Liver (tissue), 9 donors: ENCODE results near the gene HTATSF1. TPM values are rescaled to one million over a fixed set of nuclear protein-coding genes. Genes with fewer than 3 reads are reported as not detected.

Source experiments
- DNase-seq: peaks from one replicate; pipeline ENCODE4 v3.0.0-alpha.2; 2017; ENCODE audit warnings: low spot score
- H3K27ac ChIP-seq, 2 donors: one replicate each; pipeline ENCODE4 v1.7.0; 2013; ENCODE audit warnings: inconsistent platforms in 2 of 2, low read length in 2 of 2, control low read depth in 1 of 2, low read depth in 1 of 2, mild to moderate bottlenecking in 1 of 2
- H3K27me3 ChIP-seq, 4 donors: one replicate each; pipeline versions ENCODE4 v1.6.1 to v1.7.0; 2013; ENCODE audit warnings: low read length in 3 of 4, inconsistent platforms in 1 of 4, mild to moderate bottlenecking in 1 of 4, moderate library complexity in 1 of 4; ENCODE audit not compliant: control insufficient read depth in 4 of 4, insufficient read depth in 4 of 4
- H3K36me3 ChIP-seq, 4 donors: one replicate each; pipeline versions ENCODE4 v1.6.1 to v1.7.0; 2013; ENCODE audit warnings: low read length in 3 of 4, mild to moderate bottlenecking in 3 of 4, low read depth in 1 of 4, moderate library complexity in 1 of 4; ENCODE audit not compliant: control insufficient read depth in 4 of 4, insufficient read depth in 3 of 4
- H3K4me1 ChIP-seq, 4 donors: one replicate each; pipeline versions ENCODE4 v1.6.1 to v1.7.0; 2013; ENCODE audit warnings: low read length in 3 of 4, mild to moderate bottlenecking in 3 of 4, moderate library complexity in 1 of 4; ENCODE audit not compliant: control insufficient read depth in 4 of 4, insufficient read depth in 4 of 4
- H3K4me3 ChIP-seq, 3 donors: one replicate each; pipeline versions ENCODE4 v1.6.1 to v1.7.0; 2013; ENCODE audit warnings: low read length in 3 of 3, control low read depth in 1 of 3, low read depth in 1 of 3, mild to moderate bottlenecking in 1 of 3
- H3K9ac ChIP-seq, 2 donors: one replicate each; pipeline ENCODE4 v1.7.0; 2013; ENCODE audit warnings: low read length in 2 of 2, mild to moderate bottlenecking in 2 of 2, moderate library complexity in 2 of 2, control low read depth in 1 of 2, low read depth in 1 of 2
- H3K9me3 ChIP-seq, 4 donors: one replicate each; pipeline versions ENCODE4 v1.6.1 to v1.7.0; 2013; ENCODE audit warnings: low read length in 3 of 4; ENCODE audit not compliant: control insufficient read depth in 4 of 4
- EGR1 ChIP-seq, 2 donors: IDR thresholded peaks; 2 replicates each; pipeline ENCODE4 v1.6.1; 2016 to 2018; ENCODE audit warnings: antibody characterized with exemption in 2 of 2, low read depth in 2 of 2
- FOXA1 ChIP-seq: IDR thresholded peaks from 2 replicates; pipeline ENCODE4 v1.6.1; 2016; ENCODE audit warnings: antibody characterized with exemption
- FOXA2 ChIP-seq: IDR thresholded peaks from 2 replicates; pipeline ENCODE4 v1.6.1; 2016; ENCODE audit warnings: antibody characterized with exemption
- GABPA ChIP-seq, 2 donors: IDR thresholded peaks in 1 of 2; conservative IDR thresholded peaks in 1 of 2; 2 replicates each; pipeline ENCODE4 v1.6.1; 2016; ENCODE audit warnings: antibody characterized with exemption in 2 of 2, mild to moderate bottlenecking in 1 of 2, moderate library complexity in 1 of 2
- HNF4A ChIP-seq, 2 donors: conservative IDR thresholded peaks; 2 replicates each; pipeline ENCODE4 v1.6.1; 2016; ENCODE audit warnings: antibody characterized with exemption in 2 of 2, mild to moderate bottlenecking in 2 of 2
- HNF4G ChIP-seq: IDR thresholded peaks from 2 replicates; pipeline ENCODE4 v1.6.1; 2016; ENCODE audit warnings: antibody characterized with exemption
- JUND ChIP-seq, 2 donors: IDR thresholded peaks; 2 replicates each; pipeline ENCODE4 v1.6.1; 2016; ENCODE audit warnings: antibody characterized with exemption in 2 of 2
- NR2F2 ChIP-seq: IDR thresholded peaks from 2 replicates; pipeline ENCODE4 v1.6.1; 2016; ENCODE audit warnings: antibody characterized with exemption
- RAD21 ChIP-seq, 2 donors: IDR thresholded peaks; 2 replicates each; pipeline ENCODE4 v1.6.1; 2016; ENCODE audit warnings: antibody characterized with exemption in 2 of 2, mild to moderate bottlenecking in 2 of 2
- RXRA ChIP-seq, 2 donors: IDR thresholded peaks; 2 replicates each; pipeline ENCODE4 v1.6.1; 2017 to 2018; ENCODE audit warnings: antibody characterized with exemption in 2 of 2, mild to moderate bottlenecking in 1 of 2
- SP1 ChIP-seq: IDR thresholded peaks from 2 replicates; pipeline ENCODE4 v1.6.1; 2018; ENCODE audit warnings: antibody characterized with exemption, mild to moderate bottlenecking
- TAF1 ChIP-seq: conservative IDR thresholded peaks from 2 replicates; pipeline ENCODE4 v1.6.1; 2016; ENCODE audit warnings: antibody characterized with exemption, mild to moderate bottlenecking
- YY1 ChIP-seq: IDR thresholded peaks from 2 replicates; pipeline ENCODE4 v1.6.1; 2016; ENCODE audit warnings: antibody characterized with exemption, mild to moderate bottlenecking
- WGBS: extraction: QIAGEN DNeasy Blood & Tissue Kit; methylation state at CpG from one replicate; pipeline ENCODE4 v1.1.7; 2013; 5-methylcytosine and 5-hydroxymethylcytosine counted together
- polyA plus RNA-seq, 2 donors: library from polyadenylated mRNA; stranded (reverse) in 1 of 2; unstranded in 1 of 2; fragments of 200-250 nt in 1 of 2; fragments of >200 nt in 1 of 2; fragmentation: Nextera tagmentation in 1 of 2; extraction: Ambion mirVana in 1 of 2; gene quantifications; one replicate each; pipeline versions ENCODE4 v1.2.1 to v1.2.3, GENCODE V29; 2013 to 2015
- total RNA-seq, 2 donors: library from RNA; depleted of rRNA; stranded (reverse); fragments of >200 nt; gene quantifications; one replicate each; pipeline ENCODE4 v1.2.3, GENCODE V29; 2014
- TF ChIP-seq, protein P1 (sequence below): IDR thresholded peaks from 2 replicates; pipeline ENCODE4 v1.6.1; 2016; ENCODE audit warnings: antibody characterized with exemption
- TF ChIP-seq, protein P2 (sequence below): IDR thresholded peaks from 2 replicates; pipeline ENCODE4 v1.6.1; 2016; ENCODE audit warnings: antibody characterized with exemption
- TF ChIP-seq, protein P3 (sequence below): fragments of 150-350 bp; IDR thresholded peaks from 2 replicates; pipeline ENCODE4 v1.5.1; 2017; ENCODE audit warnings: improper control_type of control experiment, low read depth, low read length; ENCODE audit not compliant: missing input control
- TF ChIP-seq, protein P4 (sequence below): IDR thresholded peaks from 2 replicates; pipeline ENCODE4 v1.6.1; 2016; ENCODE audit warnings: antibody characterized with exemption, mild to moderate bottlenecking
- TF ChIP-seq, protein P5 (sequence below): IDR thresholded peaks from 2 replicates; pipeline ENCODE4 v1.6.1; 2016; ENCODE audit warnings: antibody characterized with exemption
- donor health status: healthy.
- donor health status: healthy.
- donor health status: healthy.
- donor health status: healthy.
- donor health status: healthy.

Gene HTATSF1
- total and polyA plus RNA-seq, 4 donors: 12.5 to 35.7 (median 14.1) TPM

DNA sequence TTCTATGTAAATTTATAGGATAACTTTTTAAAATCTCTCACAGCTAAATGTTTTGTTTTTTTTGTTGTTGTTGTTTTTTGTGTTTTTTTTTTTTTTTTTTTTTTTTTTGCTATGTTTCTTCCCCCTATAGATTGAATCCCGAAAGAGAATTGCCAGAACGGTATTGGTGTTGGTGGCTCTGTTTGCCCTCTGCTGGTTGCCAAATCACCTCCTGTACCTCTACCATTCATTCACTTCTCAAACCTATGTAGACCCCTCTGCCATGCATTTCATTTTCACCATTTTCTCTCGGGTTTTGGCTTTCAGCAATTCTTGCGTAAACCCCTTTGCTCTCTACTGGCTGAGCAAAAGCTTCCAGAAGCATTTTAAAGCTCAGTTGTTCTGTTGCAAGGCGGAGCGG, 5.6 kb upstream of the HTATSF1 start:
- Histone ChIP-seq H3K4me3 (no peak overlapping the region), H3K9me3 (no peaks in the 10 kb centered on the region), H3K9ac (no peak overlapping the region), H3K27me3 (peaks cover 0 to 7% (median 0%) of the 10 kb centered on the region in 4 donors), H3K4me1 (peaks cover 0 to 2% (median 0%) of the 10 kb centered on the region in 4 donors), H3K27ac (no peak overlapping the region), H3K36me3 (no peaks in the 10 kb centered on the region)
- TF ChIP-seq JUND (IDR thresholded peaks at IDR 0.05) (no peak), TAF1 (no peak), YY1 (no peak)
- TF ChIP-seq, protein P1, sequence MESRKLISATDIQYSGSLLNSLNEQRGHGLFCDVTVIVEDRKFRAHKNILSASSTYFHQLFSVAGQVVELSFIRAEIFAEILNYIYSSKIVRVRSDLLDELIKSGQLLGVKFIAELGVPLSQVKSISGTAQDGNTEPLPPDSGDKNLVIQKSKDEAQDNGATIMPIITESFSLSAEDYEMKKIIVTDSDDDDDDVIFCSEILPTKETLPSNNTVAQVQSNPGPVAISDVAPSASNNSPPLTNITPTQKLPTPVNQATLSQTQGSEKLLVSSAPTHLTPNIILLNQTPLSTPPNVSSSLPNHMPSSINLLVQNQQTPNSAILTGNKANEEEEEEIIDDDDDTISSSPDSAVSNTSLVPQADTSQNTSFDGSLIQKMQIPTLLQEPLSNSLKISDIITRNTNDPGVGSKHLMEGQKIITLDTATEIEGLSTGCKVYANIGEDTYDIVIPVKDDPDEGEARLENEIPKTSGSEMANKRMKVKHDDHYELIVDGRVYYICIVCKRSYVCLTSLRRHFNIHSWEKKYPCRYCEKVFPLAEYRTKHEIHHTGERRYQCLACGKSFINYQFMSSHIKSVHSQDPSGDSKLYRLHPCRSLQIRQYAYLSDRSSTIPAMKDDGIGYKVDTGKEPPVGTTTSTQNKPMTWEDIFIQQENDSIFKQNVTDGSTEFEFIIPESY: no peak
- WGBS: 61% methylated on average over 6 of the region's 6 CpGs
- no peak for DNase-seq

DNA sequence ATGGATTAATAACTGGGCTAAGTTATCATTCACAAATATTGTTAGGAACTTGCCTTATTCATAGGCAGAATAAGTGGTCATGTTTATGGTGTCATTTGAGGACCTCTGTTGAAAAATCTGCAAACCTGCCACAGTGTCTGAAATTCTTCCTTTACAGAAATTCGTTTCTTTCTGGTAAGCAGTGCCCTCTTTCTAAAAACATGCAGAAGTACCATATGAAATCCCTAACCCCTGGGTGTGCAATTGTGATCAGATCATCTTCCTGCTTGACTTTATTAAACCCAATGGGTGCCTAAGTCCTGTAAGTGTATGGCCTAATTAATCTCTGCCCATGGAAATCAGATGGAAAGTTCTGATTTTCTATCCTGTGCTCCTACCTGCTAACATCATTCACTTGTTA, 4.4 kb upstream of the HTATSF1 start:
- H3K4me1 ChIP-seq: peaks cover 0 to 2% (median under 1%) of the 10 kb centered on the region in 4 donors
- H3K9me3 ChIP-seq: no peaks in the 10 kb centered on the region
- no peak for DNase-seq
- no peak overlapping the region for H3K9ac ChIP-seq
- TF ChIP-seq, protein P2, sequence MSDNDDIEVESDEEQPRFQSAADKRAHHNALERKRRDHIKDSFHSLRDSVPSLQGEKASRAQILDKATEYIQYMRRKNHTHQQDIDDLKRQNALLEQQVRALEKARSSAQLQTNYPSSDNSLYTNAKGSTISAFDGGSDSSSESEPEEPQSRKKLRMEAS: no peak
- TF ChIP-seq, protein P3, sequence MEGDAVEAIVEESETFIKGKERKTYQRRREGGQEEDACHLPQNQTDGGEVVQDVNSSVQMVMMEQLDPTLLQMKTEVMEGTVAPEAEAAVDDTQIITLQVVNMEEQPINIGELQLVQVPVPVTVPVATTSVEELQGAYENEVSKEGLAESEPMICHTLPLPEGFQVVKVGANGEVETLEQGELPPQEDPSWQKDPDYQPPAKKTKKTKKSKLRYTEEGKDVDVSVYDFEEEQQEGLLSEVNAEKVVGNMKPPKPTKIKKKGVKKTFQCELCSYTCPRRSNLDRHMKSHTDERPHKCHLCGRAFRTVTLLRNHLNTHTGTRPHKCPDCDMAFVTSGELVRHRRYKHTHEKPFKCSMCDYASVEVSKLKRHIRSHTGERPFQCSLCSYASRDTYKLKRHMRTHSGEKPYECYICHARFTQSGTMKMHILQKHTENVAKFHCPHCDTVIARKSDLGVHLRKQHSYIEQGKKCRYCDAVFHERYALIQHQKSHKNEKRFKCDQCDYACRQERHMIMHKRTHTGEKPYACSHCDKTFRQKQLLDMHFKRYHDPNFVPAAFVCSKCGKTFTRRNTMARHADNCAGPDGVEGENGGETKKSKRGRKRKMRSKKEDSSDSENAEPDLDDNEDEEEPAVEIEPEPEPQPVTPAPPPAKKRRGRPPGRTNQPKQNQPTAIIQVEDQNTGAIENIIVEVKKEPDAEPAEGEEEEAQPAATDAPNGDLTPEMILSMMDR: no peak
- TF ChIP-seq JUND (IDR thresholded peaks at IDR 0.05) (no peak), YY1 (no peak), FOXA1 (no peak), RAD21 (IDR thresholded peaks at IDR 0.05) (no peak), HNF4A (conservative IDR thresholded peaks at IDR 0.05) (no peak), TAF1 (no peak), FOXA2 (no peak), NR2F2 (no peak), GABPA (IDR thresholded peaks at IDR 0.05 in 1 of 2, conservative IDR thresholded peaks at IDR 0.05 in 1 of 2) (no peak), HNF4G (no peak), EGR1 (IDR thresholded peaks at IDR 0.05; ENCODE audit: low read depth in 2 of 2) (no peak), RXRA (IDR thresholded peaks at IDR 0.05) (no peak), SP1 (no peak)
- TF ChIP-seq, protein P4, sequence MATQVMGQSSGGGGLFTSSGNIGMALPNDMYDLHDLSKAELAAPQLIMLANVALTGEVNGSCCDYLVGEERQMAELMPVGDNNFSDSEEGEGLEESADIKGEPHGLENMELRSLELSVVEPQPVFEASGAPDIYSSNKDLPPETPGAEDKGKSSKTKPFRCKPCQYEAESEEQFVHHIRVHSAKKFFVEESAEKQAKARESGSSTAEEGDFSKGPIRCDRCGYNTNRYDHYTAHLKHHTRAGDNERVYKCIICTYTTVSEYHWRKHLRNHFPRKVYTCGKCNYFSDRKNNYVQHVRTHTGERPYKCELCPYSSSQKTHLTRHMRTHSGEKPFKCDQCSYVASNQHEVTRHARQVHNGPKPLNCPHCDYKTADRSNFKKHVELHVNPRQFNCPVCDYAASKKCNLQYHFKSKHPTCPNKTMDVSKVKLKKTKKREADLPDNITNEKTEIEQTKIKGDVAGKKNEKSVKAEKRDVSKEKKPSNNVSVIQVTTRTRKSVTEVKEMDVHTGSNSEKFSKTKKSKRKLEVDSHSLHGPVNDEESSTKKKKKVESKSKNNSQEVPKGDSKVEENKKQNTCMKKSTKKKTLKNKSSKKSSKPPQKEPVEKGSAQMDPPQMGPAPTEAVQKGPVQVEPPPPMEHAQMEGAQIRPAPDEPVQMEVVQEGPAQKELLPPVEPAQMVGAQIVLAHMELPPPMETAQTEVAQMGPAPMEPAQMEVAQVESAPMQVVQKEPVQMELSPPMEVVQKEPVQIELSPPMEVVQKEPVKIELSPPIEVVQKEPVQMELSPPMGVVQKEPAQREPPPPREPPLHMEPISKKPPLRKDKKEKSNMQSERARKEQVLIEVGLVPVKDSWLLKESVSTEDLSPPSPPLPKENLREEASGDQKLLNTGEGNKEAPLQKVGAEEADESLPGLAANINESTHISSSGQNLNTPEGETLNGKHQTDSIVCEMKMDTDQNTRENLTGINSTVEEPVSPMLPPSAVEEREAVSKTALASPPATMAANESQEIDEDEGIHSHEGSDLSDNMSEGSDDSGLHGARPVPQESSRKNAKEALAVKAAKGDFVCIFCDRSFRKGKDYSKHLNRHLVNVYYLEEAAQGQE: no peak
- TF ChIP-seq, protein P5, sequence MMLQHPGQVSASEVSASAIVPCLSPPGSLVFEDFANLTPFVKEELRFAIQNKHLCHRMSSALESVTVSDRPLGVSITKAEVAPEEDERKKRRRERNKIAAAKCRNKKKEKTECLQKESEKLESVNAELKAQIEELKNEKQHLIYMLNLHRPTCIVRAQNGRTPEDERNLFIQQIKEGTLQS: no peak
- TF ChIP-seq, protein P1: no peak
- H3K27ac ChIP-seq: no peak overlapping the region
- H3K27me3 ChIP-seq: peaks cover 0 to 7% (median 0%) of the 10 kb centered on the region in 4 donors
- H3K4me3 ChIP-seq: no peak overlapping the region
- 30% methylated on average over 1 of the region's 1 CpG for WGBS
- H3K36me3 ChIP-seq: no peaks in the 10 kb centered on the region
